AG08395 (cell line): ENCODE results near the gene ATAD1.
"Not testable (repeated sequence)": the region's sequence is repeated elsewhere in the genome, so short reads cannot be mapped to it uniquely, and the experiment has no call there.

ENCODE experiments used
- DNase-seq: peaks from one replicate; pipeline ENCODE4 v3.0.0; 2012; ENCODE audit warnings: mixed read lengths, low spot score

Gene ATAD1

GRCh38 chr10:87817609-87818504 lies at the start of gene ATAD1:
TSS of gene ATAD1 (minus strand) at chr10:87818226. CDS start at chr10:87814599, 3,627 bp downstream.
- peak; percentile 96 for DNase-seq

- DNase-seq: no peak
Measured at GRCh38 chr10:87867453-87867852, 49.4 kb upstream of the ATAD1 start.

GRCh38 chr10:87866412-87866974 lies 48.5 kb upstream of the ATAD1 start:
- no peak for DNase-seq

GRCh38 chr10:87865241-87865881 lies 47.3 kb upstream of the ATAD1 start:
- no peak for DNase-seq

GRCh38 chr10:87864496-87865059 lies 46.6 kb upstream of the ATAD1 start:
- no peak for DNase-seq

GRCh38 chr10:87863951-87864495 lies 46.0 kb upstream of the ATAD1 start:
- DNase-seq: not testable (repeated sequence)

GRCh38 chr10:87863053-87863943 lies 45.3 kb upstream of the ATAD1 start, which contains the start of the genes KLLN and PTEN:
TSS of gene KLLN (minus strand) at chr10:87863533. CDS start at chr10:87862487, 1,046 bp downstream.
TSS of gene PTEN (plus strand) at chr10:87863625. CDS start at chr10:87864470, 845 bp downstream.
- peak; percentile 83 for DNase-seq

- DNase-seq: no peak
Measured at GRCh38 chr10:87862679-87863052, 44.6 kb upstream of the ATAD1 start.

- DNase-seq: peak; percentile 92
Measured at GRCh38 chr10:87861953-87862678, 44.1 kb upstream of the ATAD1 start.

GRCh38 chr10:87861566-87861952 lies 43.5 kb upstream of the ATAD1 start:
- peak; percentile 52 for DNase-seq

- DNase-seq: no peak
Measured at GRCh38 chr10:87860816-87861403, 42.9 kb upstream of the ATAD1 start.

- DNase-seq: peak; percentile 54
Measured at GRCh38 chr10:87860156-87860795, 42.2 kb upstream of the ATAD1 start.

GRCh38 chr10:87855665-87856064 lies 37.6 kb upstream of the ATAD1 start:
- DNase-seq: not testable (repeated sequence)

GRCh38 chr10:87855247-87855646 lies 37.2 kb upstream of the ATAD1 start:
- DNase-seq: not testable (repeated sequence)

- no peak for DNase-seq
Measured at GRCh38 chr10:87852089-87852488, 34.1 kb upstream of the ATAD1 start.

GRCh38 chr10:87850742-87851205 lies 32.7 kb upstream of the ATAD1 start:
- DNase-seq: peak; percentile 73

- no peak for DNase-seq
Measured at GRCh38 chr10:87849001-87849400, 31.0 kb upstream of the ATAD1 start.

GRCh38 chr10:87847550-87847949 lies 29.5 kb upstream of the ATAD1 start:
- no peak for DNase-seq

- not testable (repeated sequence) for DNase-seq
Measured at GRCh38 chr10:87846711-87847110, 28.7 kb upstream of the ATAD1 start.
